C4-2B (cell line): Measurements from ENCODE around the gene GMDS.

Experiments used
- H3K27ac ChIP-seq: fragments of 450-650 bp; 2 replicates; pipeline ENCODE4 v1.5.1; 2017
- ZFX ChIP-seq: fragments of 450-650 bp; IDR thresholded peaks from 2 replicates; pipeline ENCODE4 v1.6.1; 2017
- TF ChIP-seq, protein P1 (sequence below): fragments of 450-650 bp; conservative IDR thresholded peaks from 2 replicates; pipeline ENCODE4 v1.5.1; 2017; ENCODE audit warnings: mild to moderate bottlenecking

GMDS gene

DNA sequence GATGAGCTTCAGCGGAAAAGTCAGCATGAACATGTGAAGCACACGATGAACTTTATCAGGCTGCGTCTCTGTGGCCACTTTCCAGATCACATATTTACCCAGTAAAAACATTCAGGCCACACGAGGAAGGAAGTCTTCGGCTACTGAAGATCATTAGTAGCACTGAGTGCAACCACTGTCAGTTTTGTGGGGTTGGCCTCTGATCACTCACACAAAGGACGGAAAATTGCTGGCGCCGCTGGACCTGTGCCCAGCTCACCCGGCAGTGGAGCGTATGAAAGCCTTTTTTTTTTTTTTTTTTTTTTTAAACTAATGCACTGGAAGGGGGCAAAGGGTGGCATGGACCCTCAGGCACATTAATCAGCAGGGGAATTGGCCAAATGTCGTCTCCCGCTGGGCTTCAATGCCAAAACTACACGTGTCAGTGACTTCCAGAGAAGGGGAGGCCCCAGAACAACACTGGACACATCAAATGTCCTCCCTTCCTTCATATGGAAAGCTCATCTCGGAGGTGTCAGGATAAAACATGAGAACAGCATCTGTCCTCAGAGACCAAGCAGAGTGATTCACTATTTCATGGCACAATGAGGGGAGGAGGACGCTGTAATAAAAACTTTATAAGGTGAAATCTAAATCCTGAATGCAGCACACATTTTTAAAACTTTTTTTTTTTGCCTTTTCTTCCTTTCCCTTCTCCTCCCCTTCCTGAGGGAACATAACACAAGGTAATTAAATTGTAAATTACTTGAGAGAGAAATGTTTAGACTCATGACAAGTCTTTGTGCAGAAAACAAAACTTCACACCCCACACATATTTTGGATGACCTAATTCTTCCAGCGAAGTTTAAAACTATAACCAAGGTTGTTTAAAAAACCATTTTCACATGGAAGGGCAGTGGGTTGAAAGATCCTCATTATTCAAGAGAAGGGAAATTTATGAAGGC is 412.3 kb downstream of the GMDS start:
- TF ChIP-seq ZFX, result no peak
- TF ChIP-seq, protein P1, sequence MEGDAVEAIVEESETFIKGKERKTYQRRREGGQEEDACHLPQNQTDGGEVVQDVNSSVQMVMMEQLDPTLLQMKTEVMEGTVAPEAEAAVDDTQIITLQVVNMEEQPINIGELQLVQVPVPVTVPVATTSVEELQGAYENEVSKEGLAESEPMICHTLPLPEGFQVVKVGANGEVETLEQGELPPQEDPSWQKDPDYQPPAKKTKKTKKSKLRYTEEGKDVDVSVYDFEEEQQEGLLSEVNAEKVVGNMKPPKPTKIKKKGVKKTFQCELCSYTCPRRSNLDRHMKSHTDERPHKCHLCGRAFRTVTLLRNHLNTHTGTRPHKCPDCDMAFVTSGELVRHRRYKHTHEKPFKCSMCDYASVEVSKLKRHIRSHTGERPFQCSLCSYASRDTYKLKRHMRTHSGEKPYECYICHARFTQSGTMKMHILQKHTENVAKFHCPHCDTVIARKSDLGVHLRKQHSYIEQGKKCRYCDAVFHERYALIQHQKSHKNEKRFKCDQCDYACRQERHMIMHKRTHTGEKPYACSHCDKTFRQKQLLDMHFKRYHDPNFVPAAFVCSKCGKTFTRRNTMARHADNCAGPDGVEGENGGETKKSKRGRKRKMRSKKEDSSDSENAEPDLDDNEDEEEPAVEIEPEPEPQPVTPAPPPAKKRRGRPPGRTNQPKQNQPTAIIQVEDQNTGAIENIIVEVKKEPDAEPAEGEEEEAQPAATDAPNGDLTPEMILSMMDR, result no peak
- peak overlapping the region; percentile 42; the same call in 1 of the 2 replicates for H3K27ac ChIP-seq

DNA sequence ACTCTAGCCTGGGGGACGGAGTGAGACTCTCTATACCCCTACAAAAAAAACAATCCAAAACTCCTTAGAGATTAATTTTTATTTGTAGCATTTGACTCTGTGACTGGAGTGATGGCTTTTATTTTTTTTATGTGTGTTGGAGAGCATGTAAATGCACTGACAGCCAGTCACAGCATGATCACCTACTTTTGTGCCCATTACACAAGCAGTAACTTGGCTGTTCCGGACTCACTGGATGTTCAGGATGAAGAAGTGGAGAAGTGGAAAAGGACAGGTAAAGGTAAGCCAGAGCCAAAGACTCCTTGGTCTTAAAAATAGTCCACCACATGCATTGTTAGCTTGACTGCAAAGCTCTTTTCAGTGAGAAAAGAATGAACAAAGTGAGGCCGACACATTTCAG is 413.0 kb downstream of the GMDS start:
- H3K27ac ChIP-seq, result peak overlapping the region; percentile 42; the same call in 1 of the 2 replicates
- TF ChIP-seq, protein P1, result no peak
- no peak for TF ChIP-seq ZFX

DNA sequence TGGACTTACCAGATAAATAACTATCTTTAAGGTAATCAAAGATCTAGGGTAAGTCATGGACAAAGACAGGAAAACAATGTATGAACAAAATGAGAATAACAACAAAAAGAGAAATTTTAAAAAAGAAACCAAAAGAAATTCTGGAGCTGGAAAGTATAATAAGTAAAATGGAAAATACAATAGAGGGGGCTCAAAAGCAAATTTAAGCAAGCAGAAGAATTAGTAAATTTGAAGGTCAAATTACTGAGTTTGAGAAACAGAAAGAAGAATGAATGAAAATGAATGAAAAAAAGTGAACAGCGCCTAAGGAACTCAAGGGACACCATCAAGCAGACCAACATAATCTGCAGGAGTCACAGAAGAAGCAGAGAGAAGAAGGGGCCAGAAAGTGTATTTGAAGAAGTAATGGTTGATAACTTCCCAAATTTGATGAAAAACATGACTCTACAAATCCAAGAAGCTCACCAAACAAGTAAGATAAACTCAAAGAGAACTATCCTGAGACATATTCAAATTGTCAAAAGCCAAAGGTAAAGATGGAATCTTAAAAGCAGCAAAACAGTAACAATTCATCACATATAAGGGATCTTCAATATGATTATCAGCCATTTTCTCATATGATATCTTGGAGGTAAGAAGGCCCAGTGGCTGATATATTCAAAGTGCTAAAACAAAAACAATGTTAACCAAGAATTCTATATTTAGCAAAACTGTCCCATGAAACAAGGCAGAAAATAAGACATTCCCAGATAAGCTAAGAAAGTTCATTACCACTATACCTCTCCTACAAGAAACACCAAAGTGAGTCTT is 417.2 kb downstream of the GMDS start:
- no peak for TF ChIP-seq ZFX
- TF ChIP-seq, protein P1, result no peak
- no peak overlapping the region for H3K27ac ChIP-seq

DNA sequence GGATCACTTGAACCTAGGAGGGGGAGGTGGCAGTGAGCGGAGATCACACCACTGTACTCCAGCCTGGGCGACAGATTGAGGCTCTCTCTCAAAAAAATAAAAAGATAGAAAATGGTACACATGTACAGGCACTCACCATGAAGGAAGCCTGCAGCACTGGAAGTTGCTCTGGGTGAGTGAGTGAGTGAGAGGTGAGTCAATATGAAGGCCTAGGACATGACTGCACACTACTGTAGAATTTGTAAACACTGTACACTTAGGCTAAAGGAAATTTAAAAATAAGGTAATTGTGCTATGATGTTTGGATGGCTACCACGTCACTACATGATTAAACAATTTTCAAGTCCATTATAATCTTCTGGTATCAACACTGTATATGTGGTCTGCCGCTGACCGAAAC is 419.5 kb downstream of the GMDS start:
- TF ChIP-seq ZFX, result no peak
- TF ChIP-seq, protein P1, result no peak

DNA sequence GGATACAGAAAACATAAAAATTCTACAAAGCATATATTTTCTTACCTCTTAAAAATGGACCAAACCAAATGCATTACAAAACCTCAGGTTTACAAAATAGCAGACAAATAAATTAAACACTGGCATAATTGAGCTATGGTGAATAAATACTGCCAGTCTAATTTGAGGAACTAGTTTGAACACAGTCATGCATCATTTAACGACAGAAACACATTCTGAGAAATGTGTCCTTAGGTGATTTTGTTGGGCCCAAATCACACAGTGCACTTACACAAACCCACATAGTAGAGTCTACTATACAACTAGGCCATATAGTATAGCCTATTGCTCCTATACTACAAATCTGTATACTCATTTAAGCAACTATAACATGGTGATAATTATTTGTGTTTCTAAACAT is 420.1 kb downstream of the GMDS start:
- TF ChIP-seq, protein P1, result no peak
- no peak for TF ChIP-seq ZFX
- no peak overlapping the region for H3K27ac ChIP-seq

More for the DNA sequence above, 419.5 kb downstream of the GMDS start:
- H3K27ac ChIP-seq, result no peak overlapping the region

DNA sequence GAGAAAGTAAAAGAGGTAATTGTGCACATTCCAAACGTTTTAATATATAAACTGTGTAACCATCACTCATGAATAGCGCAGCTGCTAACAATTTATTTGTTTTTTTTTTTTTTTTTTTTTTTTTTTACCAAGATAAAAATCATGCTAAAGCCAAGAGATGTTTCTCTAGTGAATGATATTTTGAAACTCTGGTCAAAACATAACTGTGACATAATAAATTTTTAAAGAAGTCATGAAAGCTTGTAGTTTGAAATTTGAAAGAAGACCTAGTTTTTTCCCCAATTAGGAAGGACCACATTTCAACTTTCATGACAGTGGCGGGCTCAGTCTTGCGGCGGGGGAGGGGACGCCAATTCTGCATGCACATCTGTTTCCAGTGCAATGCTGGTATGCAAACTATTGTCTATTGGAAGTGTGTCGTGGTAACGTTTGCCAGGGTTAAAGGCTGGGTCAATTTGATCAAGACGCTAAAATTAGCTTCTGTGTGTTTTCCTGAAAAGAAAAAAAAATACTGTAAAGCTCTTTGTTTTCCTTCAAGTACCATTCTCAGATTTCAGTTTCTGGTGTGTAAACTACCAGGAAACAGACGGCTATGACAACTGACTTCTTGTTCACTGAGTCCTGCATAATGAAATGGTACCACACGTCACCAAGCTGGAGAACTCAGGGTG is 423.8 kb downstream of the GMDS start:
- no peak overlapping the region for H3K27ac ChIP-seq
- no peak for TF ChIP-seq ZFX
- TF ChIP-seq, protein P1, result no peak
